Retinal pigment epithelial cell (primary cell): ENCODE data around the gene LAMC2.

Source experiments
- DNase-seq: peaks from one replicate; pipeline ENCODE4 v3.0.0-alpha.2; 2010; ENCODE audit warnings: low read depth
- H3K4me3 ChIP-seq: 2 replicates; pipeline ENCODE4 v1.5.1; 2011; ENCODE audit warnings: mild to moderate bottlenecking, low read length, control low read depth, moderate library complexity
- TF ChIP-seq, protein P1 (sequence below): conservative IDR thresholded peaks from 2 replicates; pipeline ENCODE4 v1.5.1; 2011; ENCODE audit warnings: low read depth, low read length, control low read depth, inconsistent platforms

The LAMC2 gene

DNA sequence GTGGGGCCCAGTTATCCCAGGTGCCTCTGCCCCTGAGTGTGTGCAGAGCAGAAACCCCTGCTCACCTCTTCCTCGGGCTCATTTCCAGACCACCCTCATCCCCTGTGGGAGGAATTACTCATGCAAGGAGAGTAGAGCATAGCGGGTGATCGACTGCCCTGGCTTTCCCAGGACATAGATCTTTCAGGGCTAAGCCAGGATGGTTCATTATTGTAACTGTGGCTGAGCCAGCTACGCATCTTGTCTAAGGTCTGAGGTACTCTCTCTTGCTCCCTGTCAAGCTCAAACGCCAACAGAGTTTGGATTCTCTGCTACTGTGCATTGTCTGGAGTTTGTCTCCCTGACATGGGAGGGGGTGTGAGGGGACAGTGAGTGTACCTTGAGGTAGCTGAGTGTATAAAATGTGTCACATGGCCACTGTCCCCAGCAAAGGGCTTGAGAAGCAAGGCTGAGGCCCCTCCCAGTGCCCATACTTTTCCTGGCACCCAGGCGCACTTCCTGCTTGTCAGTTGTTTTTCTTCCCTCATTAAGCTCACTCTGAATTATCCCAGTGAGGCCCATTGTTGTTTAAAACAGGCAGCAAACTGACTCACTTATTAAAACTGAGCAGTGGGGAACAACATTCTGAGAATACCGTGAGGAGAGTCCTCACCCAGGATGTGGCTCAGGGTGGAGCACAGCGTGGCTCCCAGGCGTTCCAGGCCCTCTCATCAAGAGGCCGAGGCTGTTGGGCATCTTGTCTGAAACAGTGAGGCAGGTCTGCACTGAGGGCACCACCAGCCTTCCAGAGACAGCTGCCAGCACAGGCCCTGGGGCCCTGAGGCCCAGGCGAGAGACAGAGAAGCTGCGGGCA lies 92.9 kb downstream of the LAMC2 start:
- DNase-seq: peak; percentile 78
- no peak overlapping the region for H3K4me3 ChIP-seq
- TF ChIP-seq, protein P1, sequence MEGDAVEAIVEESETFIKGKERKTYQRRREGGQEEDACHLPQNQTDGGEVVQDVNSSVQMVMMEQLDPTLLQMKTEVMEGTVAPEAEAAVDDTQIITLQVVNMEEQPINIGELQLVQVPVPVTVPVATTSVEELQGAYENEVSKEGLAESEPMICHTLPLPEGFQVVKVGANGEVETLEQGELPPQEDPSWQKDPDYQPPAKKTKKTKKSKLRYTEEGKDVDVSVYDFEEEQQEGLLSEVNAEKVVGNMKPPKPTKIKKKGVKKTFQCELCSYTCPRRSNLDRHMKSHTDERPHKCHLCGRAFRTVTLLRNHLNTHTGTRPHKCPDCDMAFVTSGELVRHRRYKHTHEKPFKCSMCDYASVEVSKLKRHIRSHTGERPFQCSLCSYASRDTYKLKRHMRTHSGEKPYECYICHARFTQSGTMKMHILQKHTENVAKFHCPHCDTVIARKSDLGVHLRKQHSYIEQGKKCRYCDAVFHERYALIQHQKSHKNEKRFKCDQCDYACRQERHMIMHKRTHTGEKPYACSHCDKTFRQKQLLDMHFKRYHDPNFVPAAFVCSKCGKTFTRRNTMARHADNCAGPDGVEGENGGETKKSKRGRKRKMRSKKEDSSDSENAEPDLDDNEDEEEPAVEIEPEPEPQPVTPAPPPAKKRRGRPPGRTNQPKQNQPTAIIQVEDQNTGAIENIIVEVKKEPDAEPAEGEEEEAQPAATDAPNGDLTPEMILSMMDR: no peak

GRCh38 chr1:183279835-183280234 lies 93.8 kb downstream of the LAMC2 start:
- no peak overlapping the region for H3K4me3 ChIP-seq
- no peak for DNase-seq

GRCh38 chr1:183281039-183281438 lies 95.0 kb downstream of the LAMC2 start:
- no peak overlapping the region for H3K4me3 ChIP-seq
- TF ChIP-seq, protein P1: peak; percentile 15
- DNase-seq: no peak

More at GRCh38 chr1:183279835-183280234, 93.8 kb downstream of the LAMC2 start:
- TF ChIP-seq, protein P1: no peak

DNA sequence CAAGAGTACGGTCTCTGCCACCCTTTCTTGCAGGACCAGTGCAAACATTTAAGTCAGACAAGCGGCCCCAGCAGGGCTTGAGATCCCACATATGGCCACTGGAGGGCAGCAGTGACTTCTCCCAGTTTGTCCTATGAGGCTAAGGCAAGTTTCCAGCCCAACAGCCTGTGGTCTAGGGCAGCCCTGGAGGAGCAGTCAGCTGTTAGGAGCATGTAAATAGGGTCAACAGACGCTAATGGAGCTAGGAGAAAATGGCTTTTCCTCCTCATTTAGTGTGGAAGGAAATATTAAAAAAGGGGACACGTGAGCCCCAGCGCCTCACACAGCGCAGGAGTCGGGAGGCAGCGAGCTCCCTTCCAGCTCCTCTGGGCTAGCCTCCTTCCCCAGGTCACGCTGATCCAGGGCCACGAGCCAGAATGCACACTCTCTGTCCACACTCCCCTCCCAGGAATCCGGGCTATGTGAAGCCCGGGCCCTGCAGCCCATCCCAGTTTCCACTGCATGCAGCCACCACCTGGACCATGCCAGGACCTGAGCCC lies 95.6 kb downstream of the LAMC2 start:
- peak; percentile 81 for DNase-seq
- peak overlapping the region; percentile 19 for H3K4me3 ChIP-seq
- TF ChIP-seq, protein P1: peak; percentile 93

GRCh38 chr1:183282101-183282855 lies 96.2 kb downstream of the LAMC2 start:
- TF ChIP-seq, protein P1: no peak
- no peak overlapping the region for H3K4me3 ChIP-seq
- DNase-seq: no peak

GRCh38 chr1:183283286-183283685 lies 97.2 kb downstream of the LAMC2 start:
- TF ChIP-seq, protein P1: no peak
- no peak overlapping the region for H3K4me3 ChIP-seq
- DNase-seq: no peak
